ENCODE measurements around the gene ACSF3.
"Not testable (repeated sequence)": the region's sequence is repeated elsewhere in the genome, so short reads cannot be mapped to it uniquely, and the experiment has no call there.

Gene ACSF3

DNA sequence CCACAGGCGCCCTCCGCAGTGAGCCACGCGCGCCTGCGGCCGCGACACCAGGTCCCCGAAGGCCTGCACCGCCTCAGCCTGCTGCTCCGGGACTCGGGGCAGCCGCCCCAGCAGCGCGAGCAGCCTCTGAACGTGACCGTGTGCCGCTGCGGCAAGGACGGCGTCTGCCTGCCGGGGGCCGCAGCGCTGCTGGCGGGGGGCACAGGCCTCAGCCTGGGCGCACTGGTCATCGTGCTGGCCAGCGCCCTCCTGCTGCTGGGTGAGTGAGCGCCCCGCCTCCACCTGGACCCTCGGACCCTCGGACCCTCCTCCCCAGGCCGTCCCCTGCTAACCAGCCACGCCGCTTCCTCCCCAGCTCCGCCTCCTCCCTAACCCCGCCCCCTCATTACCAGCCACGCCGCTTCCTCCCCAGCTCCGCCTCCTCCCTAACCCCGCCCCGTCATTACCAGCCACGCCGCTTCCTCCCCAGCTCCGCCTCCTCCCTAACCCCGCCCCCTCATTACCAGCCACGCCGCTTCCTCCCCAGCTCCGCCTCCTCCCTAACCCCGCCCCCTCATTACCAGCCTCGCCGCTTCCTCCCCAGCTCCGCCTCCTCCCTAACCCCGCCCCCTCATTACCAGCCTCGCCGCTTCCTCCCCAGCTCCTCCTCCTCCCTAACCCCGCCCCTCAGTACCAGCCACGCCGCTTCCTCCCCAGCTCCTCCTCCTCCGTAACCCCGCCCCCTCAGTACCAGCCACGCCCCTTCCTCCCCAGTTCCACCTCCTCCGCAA lies 98.7 kb downstream of the ACSF3 start:
- H3K4me1 ChIP-seq (ENCODE audit: control insufficient read depth, insufficient read depth, low read length); H3K27ac ChIP-seq (ENCODE audit: low read depth, low read length); H3K27me3 ChIP-seq (ENCODE audit: control insufficient read depth, insufficient read depth, low read length); H3K36me3 ChIP-seq (ENCODE audit: control insufficient read depth, insufficient read depth, low read length); H3K9ac ChIP-seq (ENCODE audit: low read length): not testable (repeated sequence)
- peak overlapping the region; percentile 58 for H3K4me3 ChIP-seq (ENCODE audit: low read length)

DNA sequence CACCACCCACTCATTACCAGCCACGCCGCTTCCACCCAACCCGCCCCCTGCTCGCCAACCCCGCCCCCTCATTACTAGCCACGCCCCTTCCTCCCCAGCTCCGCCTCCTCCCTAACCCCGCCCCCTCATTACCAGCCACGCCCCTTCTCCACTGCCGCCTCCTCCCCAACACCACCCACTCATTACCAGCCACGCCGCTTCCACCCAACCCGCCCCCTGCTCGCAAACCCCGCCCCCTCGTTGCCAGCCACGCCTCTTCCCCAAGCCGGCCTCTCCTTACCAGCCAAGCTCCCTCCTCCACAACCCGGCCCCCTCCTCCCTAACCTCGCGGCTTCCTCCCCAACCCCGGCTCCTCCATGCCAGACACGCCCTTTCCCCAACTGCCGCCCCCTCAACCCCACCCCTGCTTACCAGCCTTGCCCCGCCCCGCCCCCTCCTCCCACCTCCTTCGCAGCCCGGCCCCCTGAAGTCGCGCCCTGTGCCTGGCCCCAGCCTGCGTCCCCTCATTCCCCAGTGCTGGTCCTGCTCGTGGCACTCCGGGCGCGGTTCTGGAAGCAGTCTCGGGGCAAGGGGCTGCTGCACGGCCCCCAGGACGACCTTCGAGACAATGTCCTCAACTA lies 99.4 kb downstream of the ACSF3 start:
- Histone ChIP-seq H3K9ac (ENCODE audit: low read length) (no peak overlapping the region), H3K4me3 (ENCODE audit: low read length) (no peak overlapping the region), H3K4me1 (ENCODE audit: control insufficient read depth, insufficient read depth, low read length) (no peaks in the 10 kb centered on the region), H3K27me3 (ENCODE audit: control insufficient read depth, insufficient read depth, low read length) (peaks cover 4% of the 10 kb centered on the region), H3K27ac (ENCODE audit: low read depth, low read length) (no peak overlapping the region), H3K36me3 (ENCODE audit: control insufficient read depth, insufficient read depth, low read length) (no peaks in the 10 kb centered on the region)

DNA sequence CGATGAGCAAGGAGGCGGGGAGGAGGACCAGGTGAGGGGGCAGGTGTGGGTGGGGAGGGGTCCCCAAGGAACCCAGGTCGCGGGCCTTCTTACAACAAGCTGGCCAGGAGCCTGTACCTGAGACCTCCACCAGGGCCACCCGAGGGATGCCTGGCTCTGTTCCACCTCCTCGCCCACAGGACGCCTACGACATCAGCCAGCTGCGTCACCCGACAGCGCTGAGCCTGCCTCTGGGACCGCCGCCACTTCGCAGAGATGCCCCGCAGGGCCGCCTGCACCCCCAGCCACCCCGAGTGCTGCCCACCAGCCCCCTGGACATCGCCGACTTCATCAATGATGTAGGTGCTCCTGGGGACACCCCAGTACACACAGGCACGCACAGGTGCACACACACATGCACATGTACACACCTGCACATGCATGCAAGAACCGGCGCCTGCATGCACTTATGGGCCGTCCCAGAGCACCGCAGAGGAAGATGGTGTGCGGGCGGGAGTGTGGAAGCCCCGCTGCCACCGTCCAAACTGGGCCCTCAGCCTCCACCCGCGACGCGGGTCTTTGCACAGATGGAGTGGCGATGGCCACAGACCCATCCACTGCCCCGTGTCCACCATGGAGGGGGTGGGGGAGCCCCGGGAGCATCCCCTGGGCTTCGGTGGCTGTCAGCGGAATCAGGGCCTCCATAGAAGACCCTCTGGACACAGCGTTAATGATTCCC lies 100.1 kb downstream of the ACSF3 start:
- H3K27me3 ChIP-seq (ENCODE audit: control insufficient read depth, insufficient read depth, low read length), result peaks cover 6% of the 10 kb centered on the region

DNA sequence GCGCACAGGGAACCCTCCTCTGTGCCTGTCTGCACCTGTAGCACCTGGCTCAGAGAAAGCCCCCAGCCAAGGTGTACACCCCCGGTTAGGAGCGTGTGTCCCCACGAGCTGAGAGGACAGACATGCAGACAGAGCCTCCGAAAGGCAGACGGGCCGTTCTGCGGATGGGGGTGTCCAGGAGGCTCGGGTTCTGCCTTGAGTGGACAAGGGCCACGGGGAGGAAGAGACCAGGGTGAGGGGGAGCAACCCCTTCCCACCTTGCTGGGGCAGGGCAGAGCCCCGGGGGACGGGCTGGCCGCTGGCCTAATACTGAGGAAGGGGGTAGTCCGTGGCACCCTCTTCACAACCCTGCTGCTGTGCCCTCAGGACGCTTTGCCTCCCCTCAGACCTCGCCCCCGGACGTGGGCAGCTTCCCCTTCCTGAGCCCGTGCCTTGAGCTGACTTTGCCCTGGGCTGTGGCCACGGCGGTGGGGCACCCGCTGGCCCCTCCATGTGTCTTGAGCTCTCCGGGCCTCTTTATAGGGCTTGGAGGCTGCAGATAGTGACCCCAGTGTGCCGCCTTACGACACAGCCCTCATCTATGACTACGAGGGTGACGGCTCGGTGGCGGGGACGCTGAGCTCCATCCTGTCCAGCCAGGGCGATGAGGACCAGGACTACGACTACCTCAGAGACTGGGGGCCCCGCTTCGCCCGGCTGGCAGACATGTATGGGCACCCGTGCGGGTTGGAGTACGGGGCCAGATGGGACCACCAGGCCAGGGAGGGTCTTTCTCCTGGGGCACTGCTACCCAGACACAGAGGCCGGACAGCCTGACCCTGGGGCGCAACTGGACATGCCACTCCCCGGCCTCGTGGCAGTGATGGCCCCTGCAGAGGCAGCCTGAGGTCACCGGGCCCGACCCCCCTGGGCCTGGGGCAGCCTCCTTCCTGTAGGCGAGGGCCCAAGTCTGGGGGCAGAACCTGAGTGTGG lies 101.0 kb downstream of the ACSF3 start:
- H3K27me3 ChIP-seq (ENCODE audit: control insufficient read depth, insufficient read depth, low read length), result peaks cover 11% of the 10 kb centered on the region
- no peak overlapping the region for H3K27ac ChIP-seq (ENCODE audit: low read depth, low read length)
- H3K36me3 ChIP-seq (ENCODE audit: control insufficient read depth, insufficient read depth, low read length), result no peaks in the 10 kb centered on the region
- H3K4me3 ChIP-seq (ENCODE audit: low read length), result no peak overlapping the region
- no peaks in the 10 kb centered on the region for H3K4me1 ChIP-seq (ENCODE audit: control insufficient read depth, insufficient read depth, low read length)
- no peak overlapping the region for H3K9ac ChIP-seq (ENCODE audit: low read length)

More for the DNA sequence above, 100.1 kb downstream of the ACSF3 start:
- H3K27ac ChIP-seq (ENCODE audit: low read depth, low read length), result no peak overlapping the region
- H3K4me1 ChIP-seq (ENCODE audit: control insufficient read depth, insufficient read depth, low read length), result no peaks in the 10 kb centered on the region
- no peaks in the 10 kb centered on the region for H3K36me3 ChIP-seq (ENCODE audit: control insufficient read depth, insufficient read depth, low read length)
- no peak overlapping the region for H3K9ac ChIP-seq (ENCODE audit: low read length)
- no peak overlapping the region for H3K4me3 ChIP-seq (ENCODE audit: low read length)

DNA sequence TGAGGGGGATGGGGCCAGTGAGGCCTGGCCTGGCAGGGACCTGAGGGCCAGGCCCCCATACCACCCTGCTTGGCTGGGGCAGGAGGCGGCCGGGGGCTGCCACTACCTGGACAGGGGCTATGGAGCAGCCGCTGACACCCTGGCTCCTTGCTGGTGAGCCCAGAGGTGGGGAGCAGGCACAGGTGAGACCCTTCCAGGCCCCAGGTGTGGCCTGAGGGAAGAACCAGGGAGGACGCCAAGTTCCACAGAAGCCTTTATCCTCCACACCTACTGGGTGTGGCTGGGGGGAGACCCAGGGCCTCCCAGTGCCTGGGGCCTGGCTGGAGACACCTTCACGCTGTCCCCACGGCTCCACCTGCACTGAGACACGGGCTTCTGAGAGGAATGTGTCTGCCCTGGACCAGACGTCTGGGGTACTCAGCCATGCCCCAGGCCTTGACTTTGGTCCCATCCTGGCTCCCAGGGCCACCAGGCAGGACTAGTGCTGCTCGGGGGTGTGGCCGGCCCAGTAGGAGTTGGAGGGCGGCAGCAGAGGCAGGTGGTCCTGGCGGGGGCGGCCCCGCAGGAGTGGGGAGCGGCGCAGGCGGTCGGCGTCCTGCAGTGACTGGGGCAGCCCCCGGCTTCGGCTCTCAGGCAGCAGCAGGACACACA lies 102.0 kb downstream of the ACSF3 start:
- Histone ChIP-seq H3K36me3 (ENCODE audit: control insufficient read depth, insufficient read depth, low read length) (no peaks in the 10 kb centered on the region), H3K4me3 (ENCODE audit: low read length) (no peak overlapping the region), H3K27ac (ENCODE audit: low read depth, low read length) (no peak overlapping the region), H3K27me3 (ENCODE audit: control insufficient read depth, insufficient read depth, low read length) (peaks cover 21% of the 10 kb centered on the region), H3K4me1 (ENCODE audit: control insufficient read depth, insufficient read depth, low read length) (no peaks in the 10 kb centered on the region), H3K9ac (ENCODE audit: low read length) (no peak overlapping the region)

DNA sequence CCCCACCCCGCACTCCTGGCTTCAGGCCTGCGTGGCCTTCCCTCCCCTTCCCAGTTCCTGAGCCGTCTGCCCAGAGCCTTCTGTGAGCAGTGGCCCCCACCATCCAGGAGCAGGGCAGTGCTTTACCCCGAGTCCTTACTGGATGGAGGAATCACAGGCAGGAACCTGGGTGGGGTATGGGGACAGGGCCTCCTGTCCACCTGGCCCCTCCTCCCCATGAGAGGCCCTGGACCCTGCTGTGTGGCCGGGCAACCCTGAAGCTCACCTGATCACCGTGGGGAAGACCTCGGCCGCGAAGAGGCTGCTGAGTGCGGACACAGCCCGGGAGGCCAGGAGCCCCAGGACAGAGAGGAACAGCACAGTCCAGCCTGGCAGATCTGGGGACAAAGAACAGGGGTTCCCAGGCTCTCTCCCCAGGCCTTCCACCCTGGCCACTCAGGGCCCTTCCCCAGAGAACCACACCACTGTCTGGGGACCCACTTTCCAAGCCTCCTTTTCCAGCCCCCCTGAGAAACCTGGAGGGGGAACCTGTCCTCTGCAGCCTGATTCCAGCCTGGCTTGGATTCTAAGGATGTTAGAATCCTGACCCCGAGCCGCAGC lies 103.5 kb downstream of the ACSF3 start:
- Histone ChIP-seq H3K4me3 (ENCODE audit: low read length) (no peak overlapping the region), H3K27ac (ENCODE audit: low read depth, low read length) (no peak overlapping the region), H3K9ac (ENCODE audit: low read length) (no peak overlapping the region), H3K4me1 (ENCODE audit: control insufficient read depth, insufficient read depth, low read length) (no peaks in the 10 kb centered on the region), H3K27me3 (ENCODE audit: control insufficient read depth, insufficient read depth, low read length) (peaks cover 21% of the 10 kb centered on the region), H3K36me3 (ENCODE audit: control insufficient read depth, insufficient read depth, low read length) (no peaks in the 10 kb centered on the region)

DNA sequence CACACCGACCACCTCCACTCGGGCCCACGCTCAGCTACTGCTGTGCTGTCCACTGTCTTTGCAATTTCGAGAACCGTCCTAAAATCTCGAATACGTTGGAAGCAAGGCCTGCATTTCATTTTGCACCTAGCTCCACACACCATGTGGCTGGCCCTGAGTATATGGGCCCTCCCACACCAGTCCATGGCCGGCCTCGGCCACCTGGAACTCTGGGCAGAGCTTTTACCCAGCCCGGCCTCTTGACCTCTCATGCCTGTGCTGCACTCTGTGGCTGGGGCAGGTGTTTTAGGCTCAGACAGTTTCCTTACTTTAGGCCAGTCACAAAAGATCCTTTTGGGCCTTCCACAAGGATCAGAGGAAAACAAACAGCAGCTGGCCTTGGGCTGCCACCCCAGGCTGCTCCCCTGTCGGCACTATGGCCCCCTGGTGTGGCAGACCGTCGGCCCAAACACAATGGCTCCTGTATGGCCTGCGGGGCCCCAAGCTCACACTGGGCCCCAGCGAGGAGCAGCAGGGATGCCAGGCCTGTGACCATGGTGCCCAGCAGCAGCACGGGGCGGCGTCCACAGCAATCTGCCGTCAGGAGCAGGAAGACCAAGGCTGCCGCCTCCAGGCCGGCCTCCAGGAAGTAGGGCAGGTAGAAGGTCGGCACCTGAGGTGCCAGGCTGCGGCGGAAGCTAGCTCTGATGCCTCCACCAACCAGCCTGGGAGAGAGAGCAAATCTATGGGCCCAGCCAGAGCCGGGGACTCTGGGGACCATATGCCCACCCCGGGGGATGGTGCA lies 104.2 kb downstream of the ACSF3 start:
- Histone ChIP-seq H3K27me3 (ENCODE audit: control insufficient read depth, insufficient read depth, low read length) (peaks cover 24% of the 10 kb centered on the region), H3K36me3 (ENCODE audit: control insufficient read depth, insufficient read depth, low read length) (no peaks in the 10 kb centered on the region), H3K27ac (ENCODE audit: low read depth, low read length) (no peak overlapping the region), H3K4me3 (ENCODE audit: low read length) (no peak overlapping the region), H3K9ac (ENCODE audit: low read length) (no peak overlapping the region), H3K4me1 (ENCODE audit: control insufficient read depth, insufficient read depth, low read length) (no peaks in the 10 kb centered on the region)

DNA sequence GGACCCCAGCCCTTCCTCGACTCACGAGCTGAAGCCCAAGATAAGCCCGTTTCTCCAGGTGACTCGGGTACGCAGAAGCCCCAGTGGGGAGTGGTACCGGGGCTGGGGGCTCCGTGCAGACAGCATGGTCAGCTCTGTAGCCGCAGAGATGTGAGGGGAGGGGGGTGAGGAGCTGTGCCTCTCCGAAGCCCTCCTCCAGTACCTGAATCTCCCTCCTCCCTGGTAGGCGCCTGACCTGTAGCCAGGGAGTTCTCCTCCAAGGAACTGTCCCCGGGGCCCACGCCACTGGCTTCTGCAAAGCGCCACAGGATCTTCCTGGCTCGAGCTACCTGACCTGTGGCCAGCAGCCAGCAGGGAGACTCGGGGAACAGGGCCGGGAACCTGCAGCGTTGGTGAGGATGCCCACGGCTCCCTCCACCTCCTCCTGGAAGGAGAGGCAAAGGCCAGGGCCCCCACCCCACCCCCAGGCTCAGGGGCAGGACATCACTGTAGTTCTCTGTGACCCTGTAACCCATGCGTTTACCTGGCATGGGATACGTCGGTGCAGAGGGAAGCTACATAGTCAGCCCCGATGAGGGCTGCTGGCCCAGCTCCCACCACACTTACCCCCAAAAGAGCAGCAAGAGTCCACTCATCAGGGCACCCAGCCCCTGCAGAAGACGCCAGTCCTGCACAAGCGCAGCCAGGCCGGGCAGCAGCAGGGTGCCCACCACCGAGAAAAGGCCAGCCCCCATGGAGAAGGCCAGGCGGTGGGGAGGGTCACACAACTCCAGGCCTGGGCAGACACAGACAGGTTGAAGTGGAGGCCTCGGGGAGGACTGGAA lies 105.0 kb downstream of the ACSF3 start:
- Histone ChIP-seq H3K4me1 (ENCODE audit: control insufficient read depth, insufficient read depth, low read length) (no peaks in the 10 kb centered on the region), H3K36me3 (ENCODE audit: control insufficient read depth, insufficient read depth, low read length) (no peaks in the 10 kb centered on the region), H3K27ac (ENCODE audit: low read depth, low read length) (no peak overlapping the region), H3K4me3 (ENCODE audit: low read length) (no peak overlapping the region), H3K27me3 (ENCODE audit: control insufficient read depth, insufficient read depth, low read length) (peaks cover 27% of the 10 kb centered on the region), H3K9ac (ENCODE audit: low read length) (no peak overlapping the region)

DNA sequence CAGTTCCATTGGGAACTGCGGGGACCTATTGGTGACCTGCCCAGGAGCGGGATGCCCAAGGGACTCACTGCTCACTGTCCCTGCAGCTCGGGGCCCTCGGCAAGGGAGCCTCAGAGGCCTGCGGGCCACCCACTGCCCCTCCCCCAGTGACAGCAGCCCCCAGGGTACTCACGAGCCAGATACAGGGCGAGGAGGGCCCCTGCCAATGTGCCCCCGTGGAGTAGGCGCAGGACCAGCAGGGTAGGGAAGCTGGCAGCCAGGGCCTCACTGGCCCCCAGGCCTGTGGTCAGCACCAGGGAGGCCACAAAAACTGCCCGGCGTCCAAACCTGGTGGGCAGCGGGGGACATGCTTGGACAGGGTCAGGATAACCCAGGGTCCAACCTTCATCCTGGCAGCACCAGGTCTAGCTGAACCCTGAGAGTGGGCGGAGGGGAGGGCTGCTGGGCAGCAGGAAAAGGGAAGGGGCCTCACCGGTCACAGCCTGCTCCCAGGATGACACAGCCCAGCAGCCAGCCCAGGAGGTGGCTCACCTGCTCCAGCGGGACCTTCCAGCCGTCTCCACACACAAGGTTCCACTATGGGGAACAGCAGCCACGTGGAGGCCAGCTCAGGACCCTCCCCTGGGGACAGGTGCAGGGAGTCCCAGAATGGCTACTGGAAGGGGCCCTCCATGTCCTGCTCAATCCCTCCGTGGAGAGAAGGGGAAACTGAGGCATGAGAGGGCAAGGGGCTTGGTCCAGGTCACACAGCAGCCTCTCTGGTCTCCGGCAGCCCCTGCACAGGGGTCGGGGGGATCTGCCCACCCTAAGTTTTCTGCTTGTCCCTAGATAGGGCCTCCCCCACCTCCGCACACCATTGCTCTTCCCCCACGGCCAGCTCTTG lies 105.8 kb downstream of the ACSF3 start:
- Histone ChIP-seq H3K36me3 (ENCODE audit: control insufficient read depth, insufficient read depth, low read length) (no peaks in the 10 kb centered on the region), H3K27me3 (ENCODE audit: control insufficient read depth, insufficient read depth, low read length) (peaks cover 27% of the 10 kb centered on the region), H3K9ac (ENCODE audit: low read length) (no peak overlapping the region), H3K4me3 (ENCODE audit: low read length) (no peak overlapping the region), H3K27ac (ENCODE audit: low read depth, low read length) (no peak overlapping the region), H3K4me1 (ENCODE audit: control insufficient read depth, insufficient read depth, low read length) (no peaks in the 10 kb centered on the region)
